Left lung (tissue), 10 donors: Measurements from ENCODE around the gene FEV. TPM values are rescaled to one million over a fixed set of nuclear protein-coding genes. Genes with fewer than 3 reads are reported as not detected.

Source experiments
- ATAC-seq: fragments of 200-7000 bp; cut with Tn5 transposase; one replicate; pipeline ENCODE4 v1.9.1; 2020; ENCODE audit warnings: moderate library complexity
- DNase-seq, 4 donors: peaks; one replicate each; pipeline ENCODE4 v3.0.0-alpha.2; 2013 to 2020
- H3K27ac ChIP-seq, 2 donors: fragments of 200-600 bp; sonication (generic) in 1 of 2; one replicate each; pipeline versions ENCODE4 v1.5.0 to v1.8.0; 2020 to 2021
- H3K27me3 ChIP-seq, 2 donors: fragments of 200-600 bp; sonication (generic) in 1 of 2; one replicate each; pipeline versions ENCODE4 v1.5.0 to v1.8.0; 2020 to 2021
- H3K36me3 ChIP-seq, 2 donors: fragments of 200-600 bp; sonication (generic) in 1 of 2; one replicate each; pipeline versions ENCODE4 v1.5.0 to v1.8.0; 2020 to 2021
- H3K4me1 ChIP-seq, 2 donors: fragments of 200-600 bp; one replicate each; pipeline ENCODE4 v1.8.0; 2021
- H3K4me3 ChIP-seq, 2 donors: fragments of 200-600 bp; sonication (generic) in 1 of 2; one replicate each; pipeline versions ENCODE4 v1.5.0 to v1.8.0; 2020 to 2021; ENCODE audit warnings: mild to moderate bottlenecking in 1 of 2
- H3K9me3 ChIP-seq, 2 donors: fragments of 200-600 bp; sonication (generic) in 1 of 2; one replicate each; pipeline versions ENCODE4 v1.5.0 to v1.8.0; 2020 to 2021
- intact Hi-C, 2 donors: fragments of 100-400 bp; cut with DNase I; formaldehyde crosslinking; loops; one replicate each; pipeline versions ENCODE4 v1.11.2 to v1.14.2; 2022
- polyA plus RNA-seq, 6 donors: library from polyadenylated mRNA; unstranded; fragments of 120-200 nt; gene quantifications; one replicate each; pipeline ENCODE4 v1.2.1, GENCODE V29; 2013; ENCODE audit not compliant: insufficient read length in 6 of 6
- total RNA-seq, 2 donors: library from RNA; stranded (reverse); fragmentation: NEBNext Ultra II Directional; extraction: Animal tissue kit (Norgen Biotek cat#: 25700); gene quantifications; one replicate each; pipeline ENCODE4 v1.2.1, GENCODE V29; 2021
- TF ChIP-seq, protein P1 (sequence below), 2 donors: fragments of 200-600 bp; sonication (generic) in 1 of 2; IDR thresholded peaks; one replicate each; pipeline versions ENCODE4 v1.5.0 to v1.8.0; 2021; ENCODE audit warnings: antibody characterized with exemption in 2 of 2
- donor health status: DM: no; HTN: yes; CAD: no.
- donor health status: DM: no; HTN: no; CAD: no.

FEV gene
- total and polyA plus RNA-seq, 8 donors, result not detected

GRCh38 chr2:218997731-218998130 lies 12.7 kb upstream of the FEV start:
- Histone ChIP-seq H3K9me3 (no peaks in the 10 kb centered on the region), H3K27me3 (peaks cover 66 to 100% of the 10 kb centered on the region in 2 donors), H3K4me3 (no peak overlapping the region), H3K27ac (no peak overlapping the region), H3K36me3 (no peaks in the 10 kb centered on the region), H3K4me1 (peaks cover 14 to 40% of the 10 kb centered on the region in 2 donors)
- DNase-seq, result no peak
- TF ChIP-seq, protein P1, sequence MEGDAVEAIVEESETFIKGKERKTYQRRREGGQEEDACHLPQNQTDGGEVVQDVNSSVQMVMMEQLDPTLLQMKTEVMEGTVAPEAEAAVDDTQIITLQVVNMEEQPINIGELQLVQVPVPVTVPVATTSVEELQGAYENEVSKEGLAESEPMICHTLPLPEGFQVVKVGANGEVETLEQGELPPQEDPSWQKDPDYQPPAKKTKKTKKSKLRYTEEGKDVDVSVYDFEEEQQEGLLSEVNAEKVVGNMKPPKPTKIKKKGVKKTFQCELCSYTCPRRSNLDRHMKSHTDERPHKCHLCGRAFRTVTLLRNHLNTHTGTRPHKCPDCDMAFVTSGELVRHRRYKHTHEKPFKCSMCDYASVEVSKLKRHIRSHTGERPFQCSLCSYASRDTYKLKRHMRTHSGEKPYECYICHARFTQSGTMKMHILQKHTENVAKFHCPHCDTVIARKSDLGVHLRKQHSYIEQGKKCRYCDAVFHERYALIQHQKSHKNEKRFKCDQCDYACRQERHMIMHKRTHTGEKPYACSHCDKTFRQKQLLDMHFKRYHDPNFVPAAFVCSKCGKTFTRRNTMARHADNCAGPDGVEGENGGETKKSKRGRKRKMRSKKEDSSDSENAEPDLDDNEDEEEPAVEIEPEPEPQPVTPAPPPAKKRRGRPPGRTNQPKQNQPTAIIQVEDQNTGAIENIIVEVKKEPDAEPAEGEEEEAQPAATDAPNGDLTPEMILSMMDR (IDR thresholded peaks at IDR 0.05), result no peak
- ATAC-seq, result no peak
- intact Hi-C loops, result no loop called here

DNA sequence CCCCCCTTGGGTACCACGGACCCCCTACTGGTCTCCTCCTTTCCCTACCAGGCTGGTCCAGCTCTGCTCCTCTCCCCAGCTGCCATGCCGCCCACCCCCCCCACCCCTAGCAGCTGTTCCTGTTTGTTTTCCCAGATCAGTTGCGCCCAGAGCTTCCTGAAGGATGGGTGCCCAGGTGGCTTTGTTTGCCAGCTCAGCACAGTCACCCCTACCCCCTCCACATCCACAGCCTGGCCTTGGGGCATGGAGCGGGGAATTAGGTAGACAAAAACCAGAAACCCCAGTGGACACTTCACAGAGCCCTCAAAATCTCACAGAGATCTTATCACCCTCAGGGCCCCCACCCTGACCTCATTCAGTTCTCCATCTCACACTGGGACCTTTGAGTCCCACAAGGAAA lies 12.0 kb upstream of the FEV start:
- ATAC-seq (no peak), DNase-seq (no peak)
- intact Hi-C loops, result no loop called here
- Histone ChIP-seq H3K27me3 (peaks cover 66 to 100% of the 10 kb centered on the region in 2 donors), H3K36me3 (no peaks in the 10 kb centered on the region), H3K4me1 (peaks cover 8 to 32% of the 10 kb centered on the region in 2 donors), H3K27ac (no peak overlapping the region), H3K9me3 (no peaks in the 10 kb centered on the region), H3K4me3 (no peak overlapping the region)
- TF ChIP-seq, protein P1 (IDR thresholded peaks at IDR 0.05), result no peak

- Histone ChIP-seq H3K9me3 (no peaks in the 10 kb centered on the region), H3K27me3 (peaks cover 66 to 100% of the 10 kb centered on the region in 2 donors), H3K36me3 (no peaks in the 10 kb centered on the region), H3K4me3 (peak overlapping the region; percentile 15 to 20), H3K27ac (no peak overlapping the region), H3K4me1 (peaks cover 8 to 26% of the 10 kb centered on the region in 2 donors)
- peak; percentile 96 for ATAC-seq
- intact Hi-C loops, result no loop called here
- DNase-seq, result peak; percentile 54 to 95 (median 87)
- TF ChIP-seq, protein P1 (IDR thresholded peaks at IDR 0.05), result peak; percentile 82 to 88
These were observed 11.2 kb upstream of the FEV start for GRCh38 chr2:218995972-218996711.

DNA sequence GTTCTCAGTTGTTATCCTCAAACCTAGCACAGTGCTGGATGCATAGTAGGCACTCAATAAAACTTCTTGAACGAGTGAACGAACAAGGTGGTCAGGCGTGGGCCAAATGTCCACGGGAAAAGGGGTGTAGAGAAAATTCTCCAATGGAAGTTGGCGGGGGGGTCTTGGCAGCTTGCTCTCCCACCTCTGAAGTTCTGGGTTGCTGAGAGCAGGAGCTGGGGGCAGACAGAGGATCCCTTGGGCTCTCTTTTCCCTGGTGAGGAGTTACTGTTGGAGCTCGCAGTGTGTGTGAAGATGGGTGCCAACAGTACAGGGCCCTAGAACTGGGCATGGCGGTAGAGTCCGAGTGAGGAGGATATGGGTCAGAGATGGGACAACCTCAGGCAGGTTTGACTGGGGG lies 10.6 kb upstream of the FEV start:
- TF ChIP-seq, protein P1 (IDR thresholded peaks at IDR 0.05), result no peak
- Histone ChIP-seq H3K4me3 (no peak overlapping the region), H3K27ac (no peak overlapping the region), H3K36me3 (no peaks in the 10 kb centered on the region), H3K9me3 (no peaks in the 10 kb centered on the region), H3K27me3 (peaks cover 66 to 100% of the 10 kb centered on the region in 2 donors), H3K4me1 (peaks cover 8 to 26% of the 10 kb centered on the region in 2 donors)
- intact Hi-C loops, result no loop called here
- DNase-seq (no peak), ATAC-seq (no peak)

DNA sequence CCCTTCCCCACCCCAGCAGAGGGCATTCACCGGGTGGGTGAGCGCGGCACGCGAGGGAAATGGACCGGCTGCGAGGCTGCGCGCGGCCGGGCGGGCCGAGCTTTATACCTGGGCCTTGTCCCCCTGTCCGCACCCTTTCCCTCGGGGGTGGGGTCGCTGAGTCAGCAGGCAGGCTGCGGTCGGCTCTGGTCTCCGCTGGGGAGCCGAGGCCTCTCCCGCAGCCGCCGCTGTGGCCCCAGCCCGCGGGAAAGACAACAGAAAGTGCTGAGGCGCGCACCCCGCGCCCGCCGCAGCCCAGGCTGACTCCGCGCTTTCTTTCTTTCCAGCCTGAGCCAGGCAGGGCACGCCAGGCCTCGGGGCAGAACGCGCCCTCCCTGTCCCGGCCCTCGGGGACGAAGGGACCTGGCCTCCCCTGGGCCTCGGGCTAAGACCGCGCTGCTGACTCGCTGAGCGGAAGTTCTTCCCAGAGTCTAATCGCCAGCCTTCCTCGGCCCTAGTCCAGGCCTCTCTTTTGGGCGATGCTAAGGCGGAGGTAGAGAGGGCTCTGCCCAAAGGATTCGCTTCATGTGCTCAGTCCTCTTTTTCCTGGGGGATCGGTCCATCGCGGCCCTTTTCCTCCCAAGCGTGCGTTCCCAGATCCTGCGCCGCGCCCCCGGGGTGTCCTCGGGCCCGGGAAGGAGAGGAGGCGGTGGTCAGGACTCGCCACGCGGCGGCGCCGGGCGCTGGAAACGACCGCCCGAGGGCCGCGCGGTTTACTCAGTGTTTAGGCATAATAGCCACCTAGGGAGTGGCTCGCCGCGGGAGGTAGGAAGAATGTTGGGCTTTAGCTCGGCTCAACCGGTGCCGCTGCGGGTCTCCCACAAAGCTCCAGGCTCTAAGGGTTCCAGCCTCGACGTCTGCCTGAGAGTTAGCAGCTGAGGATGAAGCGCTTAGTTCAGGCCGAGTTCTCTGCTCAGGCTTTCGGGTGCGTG lies 8.6 kb upstream of the FEV start, which contains the start of gene CRYBA2:
CRYBA2 (minus strand) TSS at position 78 of the 971 bp plus-strand sequence. CDS start 246 bp downstream, outside the sequence.
- Histone ChIP-seq H3K9me3 (no peaks in the 10 kb centered on the region), H3K27me3 (peaks cover 77 to 100% of the 10 kb centered on the region in 2 donors), H3K4me1 (peaks cover 8 to 26% of the 10 kb centered on the region in 2 donors), H3K27ac (no peak within 1 kb of the TSS), H3K36me3 (no peaks in the 10 kb centered on the region), H3K4me3 (peak within 1 kb of the TSS in 1 of 2 donors; percentile 31)
- intact Hi-C loops, result no loop called here
- peak in 1 of 4 donors; percentile 79 for DNase-seq
- TF ChIP-seq, protein P1 (IDR thresholded peaks at IDR 0.05), result no peak
- ATAC-seq, result peak; percentile 5
